Mesothelial cell of epicardium (in vitro differentiated cells): ENCODE measurements around the gene ANKRD40CL. TPM values are rescaled to one million over a fixed set of nuclear protein-coding genes. Genes with fewer than 3 reads are reported as not detected.

Experiments
- DNase-seq, 2 experiments: peaks; one replicate each; pipeline ENCODE4 v3.0.0; 2021; ENCODE audit warnings: low spot score in 2 of 2; ENCODE audit not compliant: unreplicated experiment in 2 of 2
- H3K27ac Mint-ChIP-seq: 2 replicates; pipeline ENCODE4 v1.8.0; 2021; ENCODE audit warnings: mixed read lengths
- H3K27me3 Mint-ChIP-seq: 2 replicates; pipeline ENCODE4 v1.8.0; 2021; ENCODE audit warnings: low read depth, mixed read lengths
- H3K36me3 Mint-ChIP-seq: 2 replicates; pipeline ENCODE4 v1.8.0; 2021; ENCODE audit warnings: mixed read lengths
- H3K4me1 Mint-ChIP-seq: 2 replicates; pipeline ENCODE4 v1.8.0; 2021; ENCODE audit warnings: mixed read lengths
- H3K4me3 Mint-ChIP-seq: 2 replicates; pipeline ENCODE4 v1.8.0; 2021; ENCODE audit warnings: mild to moderate bottlenecking, moderate library complexity, mixed read lengths
- H3K9me3 Mint-ChIP-seq: 2 replicates; pipeline ENCODE4 v1.8.0; 2021; ENCODE audit warnings: mixed read lengths
- total RNA-seq: library from RNA; stranded (reverse); gene quantifications from 3 replicates; pipeline ENCODE4 v1.2.1, GENCODE V29; 2021
- TF ChIP-seq, protein P1 (sequence below): fragments of 200-600 bp; sonication (generic); IDR thresholded peaks from one replicate; pipeline ENCODE4 v1.5.0; 2021; ENCODE audit warnings: antibody characterized with exemption; ENCODE audit not compliant: unreplicated experiment

ANKRD40CL gene
- total RNA-seq, 1 donor from 2014 or later: not detected

DNA sequence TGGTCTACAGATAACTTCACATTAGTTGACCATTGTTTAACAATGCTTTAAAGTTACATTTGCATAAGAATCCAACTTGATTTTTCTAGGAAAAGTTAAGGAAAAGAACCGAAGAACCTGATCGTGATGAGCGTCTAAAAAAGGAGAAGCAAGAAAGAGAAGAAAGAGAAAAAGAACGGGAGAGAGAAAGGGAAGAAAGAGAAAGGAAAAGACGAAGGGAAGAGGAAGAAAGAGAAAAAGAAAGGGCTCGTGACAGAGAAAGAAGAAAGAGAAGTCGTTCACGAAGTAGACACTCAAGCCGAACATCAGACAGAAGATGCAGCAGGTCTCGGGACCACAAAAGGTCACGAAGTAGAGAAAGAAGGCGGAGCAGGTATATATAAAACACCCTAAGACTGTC lies 21.7 kb downstream of the ANKRD40CL start:
- Mint-ChIP-seq H3K4me1 (no peaks in the 10 kb centered on the region), H3K36me3 (peaks cover 66% of the 10 kb centered on the region), H3K4me3 (no peak overlapping the region), H3K27me3 (no peaks in the 10 kb centered on the region), H3K27ac (no peak overlapping the region), H3K9me3 (no peaks in the 10 kb centered on the region)
- TF ChIP-seq, protein P1, sequence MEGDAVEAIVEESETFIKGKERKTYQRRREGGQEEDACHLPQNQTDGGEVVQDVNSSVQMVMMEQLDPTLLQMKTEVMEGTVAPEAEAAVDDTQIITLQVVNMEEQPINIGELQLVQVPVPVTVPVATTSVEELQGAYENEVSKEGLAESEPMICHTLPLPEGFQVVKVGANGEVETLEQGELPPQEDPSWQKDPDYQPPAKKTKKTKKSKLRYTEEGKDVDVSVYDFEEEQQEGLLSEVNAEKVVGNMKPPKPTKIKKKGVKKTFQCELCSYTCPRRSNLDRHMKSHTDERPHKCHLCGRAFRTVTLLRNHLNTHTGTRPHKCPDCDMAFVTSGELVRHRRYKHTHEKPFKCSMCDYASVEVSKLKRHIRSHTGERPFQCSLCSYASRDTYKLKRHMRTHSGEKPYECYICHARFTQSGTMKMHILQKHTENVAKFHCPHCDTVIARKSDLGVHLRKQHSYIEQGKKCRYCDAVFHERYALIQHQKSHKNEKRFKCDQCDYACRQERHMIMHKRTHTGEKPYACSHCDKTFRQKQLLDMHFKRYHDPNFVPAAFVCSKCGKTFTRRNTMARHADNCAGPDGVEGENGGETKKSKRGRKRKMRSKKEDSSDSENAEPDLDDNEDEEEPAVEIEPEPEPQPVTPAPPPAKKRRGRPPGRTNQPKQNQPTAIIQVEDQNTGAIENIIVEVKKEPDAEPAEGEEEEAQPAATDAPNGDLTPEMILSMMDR: no peak
- DNase-seq: no peak

- Mint-ChIP-seq H3K9me3 (no peaks in the 10 kb centered on the region), H3K27me3 (no peaks in the 10 kb centered on the region), H3K4me3 (no peak overlapping the region), H3K27ac (no peak overlapping the region), H3K4me1 (no peaks in the 10 kb centered on the region), H3K36me3 (peaks cover 42% of the 10 kb centered on the region)
- no peak for DNase-seq
- TF ChIP-seq, protein P1: no peak
Observed at GRCh38 chr17:50739098-50739497, 28.2 kb downstream of the ANKRD40CL start.

DNA sequence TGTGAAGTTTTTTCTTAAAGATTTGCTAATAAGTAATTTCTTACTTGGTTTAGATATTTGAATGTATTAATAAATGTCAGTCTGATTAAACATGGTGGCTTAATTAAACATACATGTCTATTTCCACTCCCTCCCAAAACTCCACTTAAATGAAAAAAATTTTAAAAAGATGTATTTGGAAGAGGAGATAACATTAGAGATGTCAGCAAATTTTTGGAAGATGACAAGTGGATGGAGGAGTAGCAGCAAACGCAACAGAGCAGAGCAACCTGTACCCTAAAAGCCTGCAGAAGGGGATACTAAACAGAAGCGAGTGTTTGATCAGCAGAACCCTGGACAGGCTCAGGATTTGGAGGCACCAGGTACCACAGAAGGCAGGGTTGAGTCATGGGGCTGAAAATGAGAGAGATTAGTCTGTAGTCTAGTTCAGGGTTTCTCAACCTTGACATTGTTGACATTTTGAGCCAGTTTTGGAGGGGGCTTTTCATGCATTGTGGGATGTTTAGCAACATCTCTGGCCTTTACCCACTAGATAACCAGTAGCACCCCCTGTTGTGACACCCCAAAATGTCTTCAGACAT lies 30.1 kb downstream of the ANKRD40CL start:
- TF ChIP-seq, protein P1: no peak
- no peaks in the 10 kb centered on the region for H3K4me1 Mint-ChIP-seq
- H3K36me3 Mint-ChIP-seq: peaks cover 31% of the 10 kb centered on the region
- no peak overlapping the region for H3K4me3 Mint-ChIP-seq
- peak overlapping the region; percentile 40 for H3K27ac Mint-ChIP-seq
- no peak for DNase-seq
- no peaks in the 10 kb centered on the region for H3K9me3 Mint-ChIP-seq
- H3K27me3 Mint-ChIP-seq: no peaks in the 10 kb centered on the region

DNA sequence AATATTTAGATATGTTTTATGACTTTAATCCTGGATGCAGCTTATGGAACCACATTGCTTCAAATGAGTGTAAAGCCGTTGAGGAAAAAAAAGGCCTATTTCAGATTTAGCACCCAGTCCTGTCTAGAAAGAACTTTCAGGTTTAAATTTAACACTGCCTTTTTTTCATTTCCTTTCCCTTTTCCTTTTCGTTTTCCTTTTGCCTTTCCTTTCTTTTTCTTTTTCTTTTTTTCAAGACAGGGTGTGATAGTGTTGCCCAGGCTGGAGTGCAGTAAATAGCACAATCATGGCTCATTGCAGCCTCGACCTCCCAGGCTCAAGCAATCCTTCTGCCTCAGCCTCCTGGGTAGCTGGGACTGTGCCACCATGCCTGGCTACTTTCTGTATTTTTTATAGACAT lies 32.0 kb downstream of the ANKRD40CL start:
- Mint-ChIP-seq H3K27ac (no peak overlapping the region), H3K4me3 (no peak overlapping the region)
- DNase-seq: no peak

GRCh38 chr17:50731575-50732460 lies 35.5 kb downstream of the ANKRD40CL start:
- Mint-ChIP-seq H3K9me3 (no peaks in the 10 kb centered on the region), H3K27ac (peak overlapping the region; percentile 57), H3K36me3 (peaks cover 1% of the 10 kb centered on the region), H3K4me3 (no peak overlapping the region), H3K4me1 (peaks cover 17% of the 10 kb centered on the region), H3K27me3 (no peaks in the 10 kb centered on the region)
- DNase-seq: no peak
- TF ChIP-seq, protein P1: no peak

More for the DNA sequence above, 32.0 kb downstream of the ANKRD40CL start:
- H3K4me1 Mint-ChIP-seq: peaks cover 9% of the 10 kb centered on the region
- H3K36me3 Mint-ChIP-seq: peaks cover 17% of the 10 kb centered on the region
- H3K9me3 Mint-ChIP-seq: no peaks in the 10 kb centered on the region
- TF ChIP-seq, protein P1: no peak
- H3K27me3 Mint-ChIP-seq: no peaks in the 10 kb centered on the region
